Neural cell (in vitro differentiated cells): ENCODE results near the gene PLAC8L1. TPM values are rescaled to one million over a fixed set of nuclear protein-coding genes. Genes with fewer than 3 reads are reported as not detected.

Experiments
- H2AFZ ChIP-seq: fragments of 200-600, 300-800 bp; sonication (generic), shearing (Covaris generic); 2 replicates; pipeline ENCODE4 v1.6.0; 2014; ENCODE audit warnings: low read depth, mild to moderate bottlenecking, antibody characterized with exemption, low read length, moderate library complexity
- H3F3A ChIP-seq: fragments of 200-600 bp; shearing (Covaris generic); 2 replicates; pipeline ENCODE4 v1.6.1; 2016; ENCODE audit warnings: mild to moderate bottlenecking, moderate library complexity, mixed read lengths, antibody characterized with exemption, low read length; ENCODE audit not compliant: insufficient read depth, poor library complexity, severe bottlenecking
- H3K27ac ChIP-seq: fragments of 200-600, 300-800 bp; sonication (generic), shearing (Covaris generic); 2 replicates; pipeline ENCODE4 v1.5.1; 2014; ENCODE audit warnings: mild to moderate bottlenecking, low read length, moderate library complexity
- H3K27me3 ChIP-seq: fragments of 300-800, 200-600 bp; sonication (generic), shearing (Covaris generic); 2 replicates; pipeline ENCODE4 v1.6.0; 2014; ENCODE audit warnings: mild to moderate bottlenecking, low read depth, low read length, moderate library complexity; ENCODE audit not compliant: insufficient read depth
- H3K36me3 ChIP-seq: fragments of 300-800, 200-600 bp; sonication (generic), shearing (Covaris generic); 2 replicates; pipeline ENCODE4 v1.5.1; 2014; ENCODE audit warnings: mild to moderate bottlenecking, antibody characterized with exemption, low read length, moderate library complexity; ENCODE audit not compliant: insufficient read depth
- H3K4me2 ChIP-seq: fragments of 300-800, 200-600 bp; sonication (generic), shearing (Covaris generic); 2 replicates; pipeline ENCODE4 v1.6.0; 2014; ENCODE audit warnings: mild to moderate bottlenecking, low read length
- H3K4me3 ChIP-seq: fragments of 300-800, 200-600 bp; sonication (generic), shearing (Covaris generic); 2 replicates; pipeline ENCODE4 v1.5.1; 2014; ENCODE audit warnings: mild to moderate bottlenecking, low read length, moderate library complexity
- H3K79me2 ChIP-seq: fragments of 200-600 bp; shearing (Covaris generic); replicated peaks from 2 replicates; pipeline ENCODE4 v1.6.0; 2014; ENCODE audit warnings: mild to moderate bottlenecking, low read length, moderate library complexity; ENCODE audit not compliant: insufficient read depth
- H3K9ac ChIP-seq: fragments of 300-800, 200-600 bp; sonication (generic), shearing (Covaris generic); 2 replicates; pipeline ENCODE4 v1.6.1; 2016; ENCODE audit warnings: mild to moderate bottlenecking, low read length, mixed read lengths
- H3K9me2 ChIP-seq: fragments of 200-600 bp; shearing (Covaris generic); 2 replicates; pipeline ENCODE4 v1.6.1; 2016; ENCODE audit warnings: mild to moderate bottlenecking, low read length, mixed read lengths; ENCODE audit not compliant: insufficient read depth
- H3K9me3 ChIP-seq: fragments of 200-600, 300-800 bp; sonication (generic), shearing (Covaris generic); 2 replicates; pipeline ENCODE4 v1.6.1; 2016; ENCODE audit warnings: mild to moderate bottlenecking, mixed run types, low read length, moderate library complexity, mixed read lengths
- H4K20me1 ChIP-seq: fragments of 200-600 bp; shearing (Covaris generic); 2 replicates; pipeline ENCODE4 v1.6.1; 2016; ENCODE audit warnings: mild to moderate bottlenecking, mixed run types; ENCODE audit not compliant: insufficient read depth
- CTCF ChIP-seq: fragments of 450-650 bp; IDR thresholded peaks from 2 replicates; pipeline ENCODE4 v1.5.1; 2014; ENCODE audit warnings: antibody characterized with exemption, mild to moderate bottlenecking, moderate library complexity; ENCODE audit not compliant: poor library complexity, severe bottlenecking
- EP300 ChIP-seq: fragments of 450-650 bp; conservative IDR thresholded peaks from 2 replicates; pipeline ENCODE4 v1.6.1; 2014; ENCODE audit warnings: antibody characterized with exemption, mild to moderate bottlenecking, moderate library complexity; ENCODE audit not compliant: poor library complexity, severe bottlenecking
- EZH2 ChIP-seq: fragments of 200-600, 300-800 bp; shearing (Covaris generic), sonication (generic); IDR thresholded peaks from 2 replicates; pipeline ENCODE4 v1.6.1; 2014; ENCODE audit warnings: antibody characterized with exemption, low read length, borderline replicate concordance, mild to moderate bottlenecking; ENCODE audit not compliant: insufficient read depth, poor library complexity, severe bottlenecking
- MXI1 ChIP-seq: fragments of 450-650 bp; conservative IDR thresholded peaks from 2 replicates; pipeline ENCODE4 v1.6.1; 2014; ENCODE audit warnings: antibody characterized with exemption, mild to moderate bottlenecking; ENCODE audit not compliant: poor library complexity, severe bottlenecking
- POLR2AphosphoS5 ChIP-seq: IDR thresholded peaks from 2 replicates; pipeline ENCODE4 v1.6.1; 2012
- RAD21 ChIP-seq: fragments of 450-650 bp; conservative IDR thresholded peaks from 2 replicates; pipeline ENCODE4 v1.6.1; 2014; ENCODE audit warnings: antibody characterized with exemption, mild to moderate bottlenecking, moderate library complexity
- REST ChIP-seq: IDR thresholded peaks from 2 replicates; pipeline ENCODE4 v1.6.1; 2012; ENCODE audit warnings: borderline replicate concordance
- SMC3 ChIP-seq: fragments of 450-650 bp; conservative IDR thresholded peaks from 2 replicates; pipeline ENCODE4 v1.6.1; 2014; ENCODE audit warnings: antibody characterized with exemption, mild to moderate bottlenecking, moderate library complexity; ENCODE audit not compliant: poor library complexity
- TAF1 ChIP-seq: IDR thresholded peaks from 2 replicates; pipeline ENCODE4 v1.6.1; 2012; ENCODE audit warnings: low read depth
- polyA minus RNA-seq: library from RNA; depleted of rRNA, polyadenylated mRNA; stranded (reverse); fragments of >200 nt; gene quantifications from 2 replicates; pipeline ENCODE4 v1.2.3, GENCODE V29; 2014
- polyA plus RNA-seq: library from polyadenylated mRNA; depleted of rRNA; stranded (reverse); fragments of >200 nt; gene quantifications from 2 replicates; pipeline ENCODE4 v1.2.3, GENCODE V29; 2014

The PLAC8L1 gene
- 0.93 and 1.2 TPM in 2 replicates for polyA plus RNA-seq
- polyA minus RNA-seq = not detected in 2 replicates

GRCh38 chr5:146105477-146105876, at the start of gene PLAC8L1:
Gene PLAC8L1 (minus strand): TSS chr5:146105577. CDS start chr5:146104311, 1,266 bp downstream.
- H3K4me3 ChIP-seq = no peak within 1 kb of the TSS

GRCh38 chr5:146151970-146152369, 46.6 kb upstream of the PLAC8L1 start:
- Histone ChIP-seq H3K27ac (no peak overlapping the region), H3K36me3 (peaks cover 16% of the 10 kb centered on the region), H3K9ac (no peak overlapping the region), H3K4me2 (no peak overlapping the region), H3K4me3 (no peak overlapping the region), H3K27me3 (no peaks in the 10 kb centered on the region), H3K9me3 (no peaks in the 10 kb centered on the region), H4K20me1 (no peaks in the 10 kb centered on the region), H2AFZ (no peak overlapping the region), H3K79me2 (no peaks in the 10 kb centered on the region), H3K9me2 (no peaks in the 10 kb centered on the region), H3F3A (no peaks in the 10 kb centered on the region)
- no peak for TF ChIP-seq MXI1

More at GRCh38 chr5:146105477-146105876, at the start of gene PLAC8L1:
- Histone ChIP-seq H3K4me2 (no peak within 1 kb of the TSS), H4K20me1 (no peaks in the 10 kb centered on the region), H3F3A (no peaks in the 10 kb centered on the region), H3K9ac (no peak within 1 kb of the TSS), H3K27me3 (no peaks in the 10 kb centered on the region), H3K27ac (no peak within 1 kb of the TSS), H3K9me2 (no peaks in the 10 kb centered on the region), H3K79me2 (no peaks in the 10 kb centered on the region), H3K9me3 (no peaks in the 10 kb centered on the region), H2AFZ (no peak within 1 kb of the TSS), H3K36me3 (no peaks in the 10 kb centered on the region)
- no peak for TF ChIP-seq POLR2AphosphoS5
- TF ChIP-seq EP300 = no peak
- no peak for TF ChIP-seq RAD21
- no peak for TF ChIP-seq SMC3
- TF ChIP-seq CTCF = no peak
- no peak for TF ChIP-seq EZH2
- TF ChIP-seq TAF1 = no peak
- TF ChIP-seq MXI1 = no peak
- TF ChIP-seq REST = no peak

- Histone ChIP-seq H3F3A (no peaks in the 10 kb centered on the region), H3K9me3 (no peaks in the 10 kb centered on the region), H4K20me1 (no peaks in the 10 kb centered on the region), H3K36me3 (no peaks in the 10 kb centered on the region), H3K27me3 (no peaks in the 10 kb centered on the region), H3K27ac (no peak overlapping the region), H3K9me2 (no peaks in the 10 kb centered on the region), H3K4me3 (no peak overlapping the region), H3K9ac (no peak overlapping the region), H3K79me2 (no peaks in the 10 kb centered on the region), H2AFZ (no peak overlapping the region), H3K4me2 (no peak overlapping the region)
- TF ChIP-seq CTCF = no peak
- TF ChIP-seq REST = no peak
- TF ChIP-seq MXI1 = no peak
- TF ChIP-seq TAF1 = no peak
- TF ChIP-seq POLR2AphosphoS5 = no peak
- no peak for TF ChIP-seq SMC3
- no peak for TF ChIP-seq EZH2
- TF ChIP-seq EP300 = no peak
- no peak for TF ChIP-seq RAD21
Measured at GRCh38 chr5:146137967-146138403, 32.6 kb upstream of the PLAC8L1 start.
